Brain pericyte (primary cell): ENCODE measurements around the gene KRT75.
"Not testable (repeated sequence)": the region's sequence is repeated elsewhere in the genome, so short reads cannot be mapped to it uniquely, and the experiment has no call there.

Source experiments
- DNase-seq: peaks from one replicate; pipeline ENCODE4 v3.0.0-alpha.2; 2012; ENCODE audit warnings: low read depth, low spot score

The KRT75 gene

DNA sequence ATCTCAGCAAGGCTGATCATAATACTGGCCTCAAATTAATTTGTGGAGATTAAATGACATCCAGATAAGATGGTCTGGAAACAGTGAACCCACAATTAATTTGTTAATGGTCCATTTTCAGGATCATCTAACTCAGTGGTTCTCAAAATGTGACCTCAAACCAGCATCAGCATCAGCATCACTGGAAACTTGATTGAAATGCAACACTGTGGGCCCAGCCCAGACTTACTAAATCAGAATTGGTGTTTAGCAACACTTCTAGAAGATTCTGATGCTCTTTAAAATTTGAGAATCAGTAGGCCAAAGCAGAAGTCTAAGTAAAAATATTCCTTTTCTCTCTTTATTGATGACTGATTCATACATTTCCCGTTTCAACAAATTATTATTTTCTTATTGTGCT, 17.4 kb downstream of the KRT75 start:
- DNase-seq: no peak

DNA sequence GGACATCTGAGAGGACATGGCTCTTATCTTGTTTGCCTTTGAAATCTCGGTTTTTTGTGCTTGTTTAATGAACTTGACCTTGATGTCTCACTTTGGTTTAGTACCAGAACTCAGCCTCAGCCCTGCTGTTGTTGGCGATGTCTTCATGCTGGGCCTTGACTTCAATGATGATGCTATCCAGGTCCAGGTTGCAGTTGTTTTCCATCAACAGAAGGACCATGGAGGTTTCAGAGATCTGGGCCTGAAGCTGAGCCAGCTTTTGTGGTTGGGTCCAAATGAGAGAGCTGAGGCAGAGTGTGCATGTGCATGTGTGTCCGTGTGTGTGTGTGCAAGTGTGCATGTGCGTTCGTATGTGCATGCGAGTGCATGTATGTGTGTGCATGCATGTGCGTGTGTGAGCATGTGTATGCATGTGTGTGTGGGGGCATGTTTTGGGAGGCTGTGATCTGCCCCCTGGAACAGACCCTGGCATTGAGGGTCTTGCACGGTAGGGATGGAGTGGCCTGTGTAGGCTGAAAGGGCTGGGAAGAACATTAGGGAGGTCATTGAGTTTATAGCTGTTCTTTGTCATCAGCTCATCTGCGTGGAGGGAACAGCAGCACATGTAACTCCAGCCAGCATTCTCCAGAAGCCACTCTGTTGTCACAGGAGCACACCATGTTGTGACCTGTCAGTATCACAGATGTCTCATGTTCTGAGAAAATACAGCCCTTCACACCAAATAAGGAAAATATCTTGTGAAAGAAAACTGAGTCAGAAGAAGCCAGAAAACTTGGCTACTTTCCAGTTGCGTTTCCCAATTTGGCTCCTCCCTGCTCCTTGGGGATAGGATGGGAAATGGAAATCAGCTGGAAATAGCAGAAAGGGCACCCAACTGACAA, 18.1 kb downstream of the KRT75 start:
- no peak for DNase-seq

DNA sequence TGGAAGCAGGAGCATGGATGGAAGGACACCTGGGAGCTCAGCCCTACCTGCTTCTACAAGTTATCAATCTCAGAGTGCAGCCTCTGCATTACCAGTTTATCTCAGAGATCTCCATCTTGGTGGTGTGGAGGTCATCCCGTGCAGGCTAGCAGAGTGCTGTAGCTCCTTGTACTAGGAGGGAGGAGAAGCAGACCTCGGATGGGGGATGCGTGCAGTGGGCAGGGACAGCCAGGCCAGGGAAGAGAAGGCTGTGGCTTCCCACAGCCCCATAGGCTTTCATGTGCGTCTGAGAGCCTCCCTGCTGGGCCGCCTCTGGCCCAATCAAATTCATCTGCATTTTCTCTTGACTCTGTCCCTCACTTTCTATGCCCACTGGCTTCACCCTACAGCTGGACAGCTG, 19.2 kb downstream of the KRT75 start:
- DNase-seq: no peak

DNA sequence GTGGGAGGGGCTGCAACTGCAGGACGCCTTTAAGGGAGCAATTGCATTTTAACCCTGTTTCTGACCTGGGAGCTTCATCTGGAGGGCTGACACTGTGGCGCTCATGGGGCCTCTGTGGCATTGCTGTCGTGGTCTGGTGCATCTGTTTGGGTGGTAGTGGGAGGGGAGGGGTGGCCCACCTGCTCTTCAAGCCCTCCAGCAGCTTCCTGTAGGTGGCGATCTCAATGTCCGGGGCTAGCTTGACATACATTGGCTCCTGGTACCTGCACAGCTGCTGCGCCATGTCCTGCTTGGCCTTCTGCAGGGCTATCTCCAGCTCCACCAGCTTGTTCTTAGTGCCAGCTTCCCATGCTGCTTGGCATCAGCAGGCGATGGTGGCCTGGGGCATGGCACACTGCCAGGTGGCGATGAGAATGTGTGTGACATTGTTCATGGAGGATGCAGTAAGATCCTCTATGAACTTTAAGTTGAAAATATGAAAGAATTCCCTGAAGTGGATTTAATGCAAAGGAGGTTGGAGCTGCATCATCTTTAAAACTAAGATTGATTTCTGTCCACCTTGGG, 20.3 kb downstream of the KRT75 start:
- no peak for DNase-seq

DNA sequence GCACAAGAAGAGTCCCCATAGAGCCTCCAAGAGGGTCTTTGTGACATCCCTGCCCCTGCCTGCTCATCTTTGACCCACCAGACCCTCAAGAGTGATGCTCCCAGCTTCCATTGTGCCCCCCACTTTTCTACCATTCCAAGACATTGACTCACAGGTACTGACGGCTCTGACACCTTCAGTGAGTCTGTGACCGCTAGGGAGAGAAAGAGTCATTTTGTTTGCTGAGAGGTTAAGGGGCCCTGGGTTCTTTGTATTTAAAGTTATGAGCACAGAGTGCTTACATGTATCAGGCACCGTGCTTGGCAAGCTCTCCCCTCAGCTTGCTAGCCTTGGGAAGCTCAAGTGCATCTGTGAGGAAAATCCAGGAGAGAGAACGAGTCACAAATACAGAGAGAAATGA, 21.0 kb downstream of the KRT75 start:
- no peak for DNase-seq

DNA sequence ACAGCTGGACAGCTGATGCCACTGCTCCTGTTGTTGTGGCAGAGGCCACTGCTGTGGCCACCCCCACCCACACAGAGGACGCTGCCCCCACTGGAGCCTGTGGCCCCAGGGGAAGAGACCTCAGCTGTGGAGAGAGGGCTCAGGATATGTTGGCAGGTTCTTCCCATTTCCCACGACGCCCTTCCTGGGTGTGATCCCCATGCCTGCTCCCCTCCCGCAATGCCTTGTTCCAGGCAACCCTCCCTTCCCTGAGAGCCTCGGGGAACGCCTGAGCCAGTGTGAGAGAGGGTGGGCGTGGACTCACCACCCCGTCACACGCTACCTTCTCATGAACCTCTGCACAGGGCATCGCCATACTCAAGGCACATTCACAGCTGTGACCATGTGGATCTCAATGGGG, 22.4 kb downstream of the KRT75 start:
- no peak for DNase-seq

DNA sequence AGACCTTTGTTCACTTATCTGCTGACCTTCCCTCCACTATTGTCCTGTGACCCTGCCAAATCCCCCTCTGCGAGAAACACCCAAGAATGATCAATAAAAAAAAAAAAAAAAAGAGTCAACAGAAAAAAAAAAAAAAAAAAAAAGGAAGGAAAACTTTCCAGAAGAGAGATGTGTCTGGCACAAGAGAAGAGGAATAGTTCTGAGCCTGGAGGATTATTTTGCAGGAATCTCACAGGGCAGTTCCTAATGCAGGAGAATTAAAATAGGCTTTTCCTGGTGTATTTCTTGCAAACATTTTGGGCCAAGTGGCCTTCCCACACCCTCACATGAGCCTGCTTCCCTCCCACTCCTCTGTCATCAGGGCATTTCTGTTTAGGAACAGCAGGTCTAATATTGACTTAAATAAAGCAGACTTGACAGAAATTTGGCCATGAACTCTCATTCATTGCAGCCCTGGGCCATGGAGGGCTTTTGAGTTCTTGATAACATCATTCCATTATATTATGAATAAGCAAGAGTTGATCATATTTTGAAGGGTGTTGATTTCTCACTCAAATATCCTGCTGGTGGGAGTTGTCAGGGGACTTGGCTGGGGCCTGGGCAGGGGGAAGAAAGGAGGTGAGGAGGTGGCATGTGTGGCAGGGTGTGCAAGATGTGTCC, 23.5 kb downstream of the KRT75 start:
- DNase-seq: not testable (repeated sequence)

DNA sequence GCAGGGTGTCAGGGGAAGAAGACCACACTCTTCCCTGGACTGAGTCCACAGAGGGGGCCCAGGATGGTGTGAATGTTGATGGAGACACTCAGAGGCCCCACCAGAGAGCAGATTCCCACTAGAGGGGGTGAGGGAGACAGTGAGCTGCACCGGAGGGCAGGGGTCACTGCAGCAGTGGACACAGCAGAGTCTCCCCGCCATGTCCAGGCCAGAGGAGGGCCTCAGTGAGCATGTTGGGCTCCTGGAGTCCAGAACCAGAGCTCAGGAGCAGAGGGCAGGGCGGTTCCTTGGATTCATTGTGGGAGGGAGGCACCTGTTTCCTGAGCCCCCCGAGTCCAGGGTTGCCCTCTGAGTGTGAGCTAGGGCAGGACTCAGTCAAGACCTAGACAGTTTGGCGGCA, 26.3 kb downstream of the KRT75 start:
- no peak for DNase-seq

DNA sequence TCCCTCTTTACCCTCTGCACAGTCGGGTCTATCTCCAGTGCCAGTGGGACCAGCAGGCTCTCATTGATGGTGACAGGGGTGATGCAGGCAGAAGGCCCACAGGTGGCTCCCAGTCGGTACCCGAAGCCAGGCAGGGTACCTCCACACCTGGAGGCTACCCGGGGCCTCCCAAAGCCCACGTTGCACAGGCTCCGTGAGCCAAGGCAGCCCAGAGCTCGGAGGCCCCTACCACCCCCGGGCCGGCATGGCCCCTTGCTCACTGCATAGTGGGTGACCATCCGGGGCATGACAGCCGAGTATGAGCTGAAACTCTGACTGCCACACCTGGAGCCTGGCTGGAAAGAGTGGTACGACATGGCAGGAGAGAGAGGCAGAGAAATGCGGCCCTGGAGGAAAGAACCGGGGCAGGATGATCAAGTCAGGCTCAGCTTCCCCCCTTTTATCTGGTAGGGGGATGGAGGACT, 28.2 kb downstream of the KRT75 start, which contains the start of gene KRT82:
Gene KRT82, minus strand, starts transcription at position 414 of the 464 bp plus-strand sequence. Its CDS starts 58 bp downstream, at position 356.
- DNase-seq: no peak

DNA sequence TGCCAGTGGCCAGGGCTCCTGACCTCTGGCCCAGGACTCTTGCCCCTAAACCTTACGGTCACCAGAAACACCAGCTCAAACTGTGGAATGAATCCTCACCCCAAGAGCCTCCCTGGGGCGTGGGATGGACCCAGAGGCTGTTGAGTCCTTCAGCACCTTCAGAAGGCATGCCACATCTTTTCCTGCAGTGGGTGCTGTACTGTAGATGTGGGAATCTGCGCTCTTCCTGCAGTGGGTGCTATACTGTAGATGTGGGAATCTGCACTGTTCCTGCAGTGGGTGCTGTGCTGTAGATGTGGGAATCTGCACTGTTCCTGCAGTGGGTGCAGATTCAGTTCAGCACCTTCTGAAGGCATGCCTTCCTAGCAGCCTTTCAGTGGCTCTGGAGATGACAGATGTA, 29.2 kb downstream of the KRT75 start:
- DNase-seq: no peak

DNA sequence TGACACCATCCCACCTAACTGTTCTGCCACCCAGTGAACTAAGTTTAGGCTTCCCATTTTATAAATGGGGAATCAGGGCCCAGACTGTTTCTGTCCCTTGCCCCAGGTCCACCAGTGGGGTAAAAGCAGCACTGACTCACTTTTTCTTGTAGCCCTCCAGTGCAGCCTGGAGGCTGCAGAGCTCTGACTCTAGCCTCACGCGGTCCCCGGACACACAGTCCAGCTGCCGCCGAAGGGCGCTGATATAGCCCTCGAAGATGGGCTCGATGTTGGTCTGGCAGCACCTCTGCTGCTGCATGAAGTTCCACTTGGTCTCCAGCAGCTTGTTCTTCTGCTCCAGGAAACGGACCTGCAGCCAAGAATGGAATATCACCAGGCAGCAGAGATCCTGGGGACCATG, 30.6 kb downstream of the KRT75 start:
- no peak for DNase-seq

DNA sequence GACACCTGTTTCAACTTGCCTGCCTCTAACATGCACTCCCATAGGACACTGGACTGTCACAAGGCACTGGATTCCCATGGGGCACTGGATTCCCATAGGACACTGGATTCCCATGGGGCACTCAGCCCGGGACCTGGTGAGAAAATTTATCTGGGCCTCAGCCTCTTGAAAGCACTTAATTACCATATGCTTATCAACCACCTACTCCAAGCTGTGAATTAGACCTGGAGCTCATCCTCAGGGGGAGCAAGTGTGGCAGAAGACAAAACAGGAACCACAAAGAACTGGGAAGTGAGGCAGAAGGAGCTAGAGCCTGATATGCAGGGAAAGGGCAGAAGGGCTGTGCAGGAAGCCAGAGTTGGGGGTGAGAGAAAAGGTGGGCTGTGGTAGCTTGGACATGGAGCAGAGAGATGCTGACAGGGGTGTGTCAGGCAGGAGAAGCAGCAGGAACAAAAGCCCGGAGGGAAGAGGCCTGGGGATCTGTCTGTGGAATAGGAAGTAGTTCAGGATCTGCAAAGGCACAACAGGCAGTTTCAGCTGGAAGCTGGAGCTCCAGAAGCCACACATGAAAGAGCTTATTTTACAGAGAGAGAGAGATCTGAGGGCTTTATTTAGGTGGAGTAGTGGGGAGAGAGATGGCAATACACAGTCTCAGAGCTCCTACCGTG, 31.2 kb downstream of the KRT75 start:
- no peak for DNase-seq

DNA sequence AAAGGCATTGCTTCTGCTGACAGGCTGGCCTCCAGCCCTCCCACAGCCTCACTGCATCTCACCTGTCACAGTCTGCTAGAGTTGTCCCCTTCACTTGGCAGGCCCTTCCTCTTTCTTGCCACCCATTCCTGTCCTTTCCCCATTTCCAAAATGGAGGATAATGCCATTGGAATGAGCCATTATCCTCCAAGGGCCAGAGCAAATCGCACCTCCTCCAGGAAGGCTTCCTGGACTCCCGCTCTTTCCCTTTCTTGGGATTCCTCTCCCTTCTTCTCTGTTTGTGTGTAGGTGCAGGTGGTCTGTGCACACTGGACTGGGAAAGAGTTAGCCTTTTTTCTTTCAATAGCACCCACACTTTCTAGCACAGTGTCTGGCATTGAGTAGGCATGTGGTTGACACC, 31.8 kb downstream of the KRT75 start:
- DNase-seq: no peak

DNA sequence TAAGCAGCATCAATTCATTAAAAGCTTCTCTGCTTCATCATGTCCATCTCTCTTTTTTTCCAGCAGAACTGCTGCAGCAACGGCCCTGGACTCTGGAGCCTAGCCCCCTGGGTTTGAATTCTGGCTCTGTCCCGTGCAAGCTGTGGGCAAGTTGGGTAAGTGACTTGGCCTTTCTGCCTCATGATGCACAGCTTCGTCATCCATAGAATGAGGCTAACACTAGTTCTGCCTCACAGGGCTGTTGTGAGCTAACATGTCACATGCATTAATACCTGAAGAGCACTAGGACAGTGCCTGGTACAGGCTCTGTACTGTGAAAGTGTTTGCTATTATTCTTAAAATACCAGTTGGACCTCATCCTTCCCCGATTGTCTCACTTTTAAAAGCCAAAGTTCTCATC, 32.2 kb downstream of the KRT75 start:
- DNase-seq: no peak

DNA sequence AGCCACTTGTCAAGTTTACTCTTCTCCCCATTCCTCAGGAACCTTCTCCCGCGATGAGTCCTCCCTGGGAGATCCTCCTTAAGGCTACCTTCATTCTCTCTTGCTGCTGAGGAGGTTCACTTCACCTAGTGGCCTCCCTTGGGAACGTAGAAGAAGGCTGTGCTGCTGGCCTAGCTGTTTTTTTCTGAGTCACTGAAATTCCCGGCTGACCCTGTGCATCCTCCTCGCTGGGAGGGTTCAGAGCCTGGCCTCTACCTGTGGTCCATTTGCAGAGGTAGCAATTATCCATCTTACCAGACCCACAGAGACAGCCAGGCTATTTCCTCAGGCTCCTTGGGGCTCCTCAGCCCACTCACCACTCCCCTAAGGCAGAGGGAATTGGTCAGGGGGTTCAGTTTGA, 32.6 kb downstream of the KRT75 start:
- DNase-seq: no peak

DNA sequence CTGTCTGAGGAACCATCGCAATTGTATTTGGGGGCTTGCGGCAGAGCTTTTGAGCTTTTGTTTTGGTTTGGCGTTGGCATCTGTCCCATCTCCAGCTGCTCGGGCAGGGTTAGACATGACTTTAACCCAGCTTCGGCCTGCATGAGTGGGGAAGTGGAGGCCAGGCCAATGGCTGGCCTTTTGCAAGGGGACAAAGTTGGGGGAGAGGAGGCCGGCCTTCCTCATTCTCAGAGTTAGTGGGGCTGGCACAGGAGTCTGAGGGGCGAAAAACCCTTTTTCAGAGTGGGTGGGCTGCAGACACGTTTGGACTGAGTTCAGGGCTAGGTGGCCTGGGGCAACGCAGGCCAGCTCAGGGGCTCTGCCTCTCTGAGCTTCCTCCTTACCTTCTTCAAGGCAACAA, 33.3 kb downstream of the KRT75 start:
- no peak for DNase-seq

DNA sequence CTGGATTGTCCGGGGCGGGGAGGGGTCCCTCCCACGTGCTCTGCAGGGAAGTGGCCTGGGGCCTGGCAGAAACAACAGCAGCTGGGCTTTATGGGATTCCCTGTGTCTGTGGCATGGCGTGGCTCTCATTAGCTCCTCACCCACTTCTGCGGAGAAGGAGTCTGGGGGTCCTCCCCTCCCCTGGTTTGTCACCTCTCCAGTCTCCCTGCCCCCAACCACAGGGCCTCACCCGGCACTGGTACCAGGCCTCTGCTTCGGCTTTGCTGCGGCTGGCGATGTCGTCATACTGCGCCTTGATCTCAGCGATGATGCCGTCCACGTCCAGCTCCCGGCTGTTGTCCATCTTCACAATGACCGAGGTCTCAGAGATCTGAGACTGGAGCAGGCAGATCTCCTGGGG, 34.4 kb downstream of the KRT75 start:
- DNase-seq: no peak

DNA sequence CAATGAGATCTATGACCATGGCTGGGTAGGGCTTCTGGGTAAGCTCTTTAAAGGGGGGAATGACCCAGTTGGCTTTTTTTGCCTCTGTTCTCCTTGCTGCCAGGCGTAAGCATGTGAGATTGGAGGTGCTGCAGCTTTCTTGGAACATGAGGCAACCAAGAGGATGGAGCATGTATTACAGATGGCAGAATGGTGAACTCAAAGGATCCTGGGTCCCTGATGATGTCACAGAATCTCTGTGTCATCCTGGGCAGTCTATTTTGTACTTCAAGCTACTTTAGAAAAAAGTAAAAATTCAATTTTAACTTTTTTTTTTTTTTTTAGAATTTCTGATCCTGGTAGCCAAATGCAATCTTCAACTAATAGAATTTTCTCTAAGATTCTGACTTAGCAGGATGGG, 36.0 kb downstream of the KRT75 start:
- no peak for DNase-seq

DNA sequence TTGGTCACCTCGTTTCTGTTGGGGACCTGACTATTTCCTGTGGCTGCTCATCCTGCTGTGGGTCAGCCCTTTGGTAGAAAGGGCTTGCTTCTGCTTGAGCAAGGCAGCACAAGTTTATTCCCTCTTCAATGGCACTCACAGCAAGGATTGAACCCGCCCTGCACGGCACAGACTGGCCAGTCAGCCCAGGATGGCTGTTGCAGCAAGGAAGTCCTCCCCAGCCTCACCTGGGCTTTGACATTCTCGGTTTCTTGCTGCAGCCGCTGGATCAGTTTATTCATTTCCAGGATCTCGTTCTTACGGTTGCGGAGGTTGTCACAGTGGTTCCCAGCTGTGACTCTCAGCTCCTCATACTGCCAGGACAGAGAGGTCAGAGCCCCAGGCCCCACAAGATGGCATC, 37.5 kb downstream of the KRT75 start:
- no peak for DNase-seq

DNA sequence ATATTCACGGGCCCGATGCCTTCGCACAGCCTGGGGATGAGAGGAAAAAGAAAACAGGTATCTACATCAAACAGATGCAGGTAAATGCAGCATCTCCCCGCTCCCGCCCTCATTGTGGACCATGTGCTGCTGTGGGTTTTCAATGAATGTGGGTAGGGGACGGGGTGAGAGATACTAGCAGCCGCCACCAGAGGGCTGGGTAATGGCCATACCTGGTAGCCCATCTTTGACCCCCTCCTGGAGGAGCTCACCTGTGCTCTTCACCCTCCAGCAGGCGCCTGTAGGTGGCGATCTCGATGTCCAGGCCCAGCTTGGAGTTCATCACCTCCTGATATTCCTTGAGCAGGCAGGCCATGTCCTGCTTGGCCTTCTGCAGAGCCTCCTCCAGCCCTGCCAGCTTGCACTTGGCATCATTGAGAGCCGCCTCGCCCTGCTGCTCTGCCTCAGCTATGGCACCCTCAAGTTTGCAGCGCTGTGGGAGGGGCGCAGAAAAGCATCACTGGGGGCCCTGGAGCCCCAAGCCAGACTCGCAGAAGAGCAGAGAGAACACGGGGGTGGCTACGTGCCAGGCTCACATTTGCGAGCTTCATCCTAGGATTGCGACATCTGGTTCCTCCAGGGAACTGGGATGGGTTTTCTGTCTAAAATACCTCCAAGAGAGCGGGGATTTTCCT, 38.3 kb downstream of the KRT75 start:
- no peak for DNase-seq

DNA sequence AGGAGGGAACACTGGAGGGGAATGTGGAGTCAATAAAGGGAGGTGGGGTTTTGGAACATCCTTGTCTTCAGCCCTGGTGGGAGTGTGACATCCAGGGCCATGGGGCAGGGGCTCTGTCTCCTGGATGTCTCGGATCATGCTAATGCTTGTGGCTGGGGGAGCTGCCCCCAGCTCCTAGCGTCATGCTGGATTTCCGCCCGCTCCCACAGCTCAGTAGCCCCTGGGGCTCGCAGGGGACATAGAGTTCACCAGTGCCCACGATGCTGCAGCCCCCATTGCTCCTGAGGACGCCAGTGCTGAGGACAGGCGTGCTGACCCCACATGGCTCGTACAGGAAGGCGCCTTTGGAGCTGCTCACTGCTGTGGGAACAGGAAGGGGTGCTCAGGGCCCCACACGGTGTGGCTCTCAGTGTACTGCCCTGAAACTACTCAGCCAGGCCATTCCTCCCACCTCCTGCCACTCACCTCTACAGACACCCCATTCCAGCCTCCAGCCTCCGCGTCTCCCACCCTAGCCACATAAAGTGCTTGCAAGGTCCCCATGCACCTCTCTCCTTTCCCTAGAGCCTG, 39.2 kb downstream of the KRT75 start:
- DNase-seq: no peak
